ENCODE data around the gene INPP5F.
"Not testable (repeated sequence)": the region's sequence is repeated elsewhere in the genome, so short reads cannot be mapped to it uniquely, and the experiment has no call there.

INPP5F gene

DNA sequence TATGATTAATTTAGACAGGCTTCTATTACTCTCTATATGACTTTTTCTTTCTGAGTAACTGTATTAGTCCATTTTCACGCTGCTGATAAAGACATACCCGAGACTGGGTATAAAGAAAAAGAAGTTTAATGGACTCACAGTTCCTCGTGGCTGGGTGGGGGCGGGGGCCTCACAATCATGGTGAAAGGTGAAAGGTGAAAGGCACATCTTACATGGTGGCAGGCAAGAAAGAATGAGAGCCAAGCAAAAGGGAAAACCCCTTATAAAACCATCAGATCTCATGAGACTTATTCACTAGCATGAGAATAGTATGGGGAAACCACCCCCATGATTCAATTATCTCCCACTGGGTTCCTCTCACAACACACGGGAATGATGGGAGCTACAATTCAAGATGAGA is 18.5 kb upstream of the INPP5F start:
- DNase-seq, result not testable (repeated sequence)

DNA sequence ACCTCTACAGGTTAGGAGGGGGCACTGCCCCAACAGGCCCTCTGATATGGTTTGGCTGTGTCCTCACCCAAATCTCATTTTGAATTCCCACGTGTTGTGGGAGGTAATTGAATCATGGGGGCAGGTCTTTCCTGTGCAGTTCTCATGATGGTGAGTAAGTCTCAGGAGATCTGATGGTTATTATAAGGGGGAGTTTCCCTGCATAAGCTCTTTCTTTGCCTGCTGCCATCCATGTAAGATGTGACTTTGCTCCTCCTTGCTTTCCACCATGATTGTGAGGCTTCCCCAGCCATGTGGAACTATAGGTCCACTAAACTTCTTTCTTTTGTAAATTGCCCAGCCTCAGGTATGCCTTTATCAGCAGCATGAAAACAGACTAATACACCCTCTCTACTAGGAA is 14.9 kb upstream of the INPP5F start:
- not testable (repeated sequence) for DNase-seq

DNA sequence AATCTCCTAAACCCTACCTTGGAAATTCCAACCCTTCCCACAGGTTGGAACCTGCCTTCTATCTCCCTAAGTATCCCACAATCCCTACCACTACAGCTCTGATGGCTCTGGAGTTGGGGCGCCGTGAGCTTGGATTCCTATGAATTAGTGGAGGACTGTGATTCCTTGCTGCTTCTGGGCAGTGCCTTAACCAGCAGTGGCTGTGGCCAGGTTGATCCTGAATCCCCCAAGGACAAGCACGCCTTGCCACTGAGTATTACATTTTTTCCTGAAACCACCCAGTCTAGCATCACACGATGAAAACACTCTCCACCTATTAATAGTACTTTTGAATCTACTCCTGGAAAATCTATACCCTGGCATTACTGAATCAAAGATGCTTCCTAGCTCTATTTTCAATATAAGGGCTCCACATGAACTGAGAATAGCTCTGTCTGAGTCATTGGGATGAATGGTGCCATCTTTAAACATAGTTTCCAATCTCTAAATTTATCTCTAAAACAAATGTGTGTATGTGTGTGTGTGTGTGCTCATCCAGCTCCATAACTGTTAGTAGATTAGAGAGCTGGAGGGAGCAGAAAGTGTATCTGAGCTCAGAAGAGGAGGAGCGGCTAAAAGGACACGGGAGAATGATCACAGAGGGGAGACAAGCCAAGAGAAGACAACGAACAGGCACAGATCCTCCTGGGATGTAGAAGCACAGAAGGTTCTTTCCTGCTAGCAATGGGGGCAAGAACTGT is 11.9 kb upstream of the INPP5F start:
- DNase-seq, result no peak

DNA sequence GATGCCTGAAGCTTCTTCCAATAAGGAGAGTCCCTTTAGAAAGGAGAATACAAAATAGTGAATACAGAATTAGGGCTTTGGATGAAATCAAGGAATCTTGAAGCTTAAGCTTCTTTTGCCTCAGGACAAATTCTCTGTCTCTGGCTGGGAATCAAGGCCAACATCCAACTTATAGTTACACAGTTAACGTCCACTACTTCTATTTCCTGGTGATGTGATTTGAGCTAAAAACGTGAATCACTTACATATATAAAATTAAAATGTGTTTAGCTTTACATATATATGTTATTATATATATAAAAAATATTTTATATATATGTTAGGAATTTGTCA is 11.4 kb upstream of the INPP5F start:
- no peak for DNase-seq

DNA sequence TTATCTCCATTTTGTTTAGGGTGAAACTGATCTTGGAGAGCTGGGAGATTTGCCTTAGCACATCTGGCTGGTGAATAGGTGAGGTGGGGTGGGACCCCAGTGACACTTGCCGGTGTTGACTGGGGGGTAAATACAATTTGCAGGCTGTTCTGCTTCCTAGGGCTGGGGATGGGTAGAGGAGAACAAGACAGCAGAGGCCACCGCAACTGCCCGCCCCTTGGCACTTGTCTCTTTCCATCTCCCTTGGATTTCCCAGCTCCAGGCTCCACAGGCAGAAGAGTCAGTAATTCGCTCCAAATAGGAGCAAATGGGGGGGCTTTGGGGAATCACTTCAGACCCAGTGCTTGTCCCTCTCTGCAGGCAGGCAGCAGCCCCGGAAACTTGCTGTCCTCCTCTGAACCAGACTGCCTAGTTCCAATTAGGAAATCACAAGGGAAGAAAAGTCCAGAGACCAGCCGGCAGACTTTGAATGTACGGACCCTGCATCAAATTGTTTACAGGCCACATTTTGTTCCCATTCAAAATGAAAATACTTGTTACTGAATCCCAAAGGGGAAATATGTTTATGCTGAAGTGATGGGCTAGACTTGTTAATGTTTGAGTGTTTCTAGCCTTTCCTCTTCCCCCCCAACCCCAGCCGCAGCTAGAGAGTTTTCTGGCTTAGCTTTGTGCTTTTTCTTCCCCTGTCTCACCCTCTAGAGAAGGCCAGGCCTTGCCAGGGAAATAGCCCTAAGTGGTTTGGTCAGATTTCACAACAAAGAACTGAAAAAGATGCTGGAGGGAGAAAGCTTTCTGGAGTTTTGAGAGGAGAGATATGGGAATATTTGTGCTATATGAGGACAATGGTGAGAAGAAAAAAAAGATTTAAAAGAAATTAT is 10.0 kb upstream of the INPP5F start:
- no peak for DNase-seq

DNA sequence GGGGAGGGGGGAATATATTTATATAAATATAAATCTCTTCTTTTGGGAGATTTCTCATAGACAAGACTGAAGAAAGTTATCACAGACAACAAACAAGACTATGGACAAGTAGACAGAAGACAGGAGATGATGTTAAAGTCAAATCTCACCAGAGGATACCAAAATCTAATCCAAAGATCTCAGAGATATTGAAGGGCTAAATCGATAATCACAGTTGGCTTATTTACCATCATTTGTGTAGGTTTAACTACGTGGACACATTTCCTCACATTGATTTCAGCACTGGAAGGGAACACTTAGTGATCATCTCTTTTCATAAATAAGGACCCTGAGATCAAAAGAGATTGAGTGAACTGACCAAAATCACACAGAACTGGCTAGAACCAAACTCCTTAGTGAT is 2.7 kb upstream of the INPP5F start:
- no peak for DNase-seq

DNA sequence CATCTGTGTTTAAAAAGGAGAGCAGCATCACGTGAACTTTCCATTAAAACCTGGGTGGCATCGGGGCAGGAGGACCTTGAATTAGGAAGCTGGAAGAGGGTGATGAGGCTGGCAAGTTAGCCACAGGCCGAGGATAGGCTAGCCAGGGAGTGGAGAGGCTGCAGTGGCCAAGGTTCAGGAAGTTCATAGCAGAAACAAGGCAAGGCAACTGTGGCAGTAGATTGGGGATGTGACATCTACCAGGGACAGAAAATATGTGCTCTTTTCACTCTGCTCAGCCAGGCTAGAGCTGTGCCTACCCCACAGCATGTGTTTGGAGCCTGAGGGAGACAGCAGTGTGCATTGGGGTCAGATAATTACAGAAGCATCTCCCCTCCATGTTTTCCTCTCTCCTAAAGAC is 2.2 kb upstream of the INPP5F start:
- no peak for DNase-seq

DNA sequence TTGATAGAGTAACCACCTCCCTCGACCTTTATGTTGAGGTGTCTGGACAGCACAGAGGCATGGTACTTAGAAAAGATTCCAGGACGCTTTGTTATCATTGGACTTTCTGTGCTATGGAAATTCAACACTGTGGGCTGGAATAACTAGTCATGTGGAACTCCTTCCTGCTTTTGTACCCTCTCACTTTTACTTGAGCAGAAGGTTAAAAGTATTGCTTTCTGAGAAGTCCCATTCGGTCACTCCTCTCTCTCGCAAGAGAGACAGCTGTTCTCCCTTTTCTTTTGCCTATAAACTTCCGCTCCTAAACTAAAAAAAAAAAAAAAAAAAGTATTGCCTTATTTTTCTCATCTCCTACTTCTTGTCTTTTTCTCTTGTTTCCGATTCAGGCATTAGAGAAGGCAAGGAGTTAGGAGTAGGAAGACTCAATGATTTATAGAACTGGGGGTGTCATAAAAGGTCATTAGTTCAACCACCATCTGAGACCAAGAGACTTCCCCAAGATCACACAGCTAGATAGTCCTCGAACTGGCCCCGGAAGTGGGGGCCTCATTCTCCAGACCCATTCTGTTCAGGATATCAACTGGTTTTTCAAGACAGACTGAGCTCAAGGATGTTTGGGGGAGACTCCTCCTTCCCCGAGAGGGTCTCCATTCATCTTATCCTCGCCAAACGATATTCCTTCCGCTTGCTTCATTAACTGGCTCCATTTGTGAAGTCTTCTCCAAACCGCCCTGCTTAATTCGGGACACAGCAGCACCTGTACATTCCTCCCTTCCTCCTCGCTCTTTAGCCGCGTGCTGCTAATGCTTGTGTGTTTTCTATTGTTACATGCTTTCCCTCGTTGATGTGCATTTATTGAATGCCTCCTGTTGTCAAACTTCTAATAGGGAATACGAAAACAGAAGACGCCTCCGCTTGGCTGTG is 995 bp upstream of the INPP5F start:
- DNase-seq, result peak; percentile 43

DNA sequence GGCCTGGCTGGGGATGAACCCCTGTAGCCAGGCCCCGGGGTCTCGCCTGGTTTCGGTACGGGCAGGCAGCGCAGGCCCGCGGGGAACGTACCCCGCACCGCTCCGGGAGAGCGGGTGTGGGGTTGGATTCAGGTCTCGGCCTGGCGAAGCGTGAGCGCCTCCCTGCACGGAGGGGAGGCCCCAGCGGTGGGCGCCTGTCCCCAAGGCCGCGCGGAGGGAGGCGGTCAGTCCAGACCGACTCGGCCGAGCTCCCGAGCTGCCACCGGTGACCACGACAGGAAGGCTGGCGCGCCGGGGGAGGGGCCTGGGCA is 378 bp upstream of the INPP5F start:
- DNase-seq, result no peak

DNA sequence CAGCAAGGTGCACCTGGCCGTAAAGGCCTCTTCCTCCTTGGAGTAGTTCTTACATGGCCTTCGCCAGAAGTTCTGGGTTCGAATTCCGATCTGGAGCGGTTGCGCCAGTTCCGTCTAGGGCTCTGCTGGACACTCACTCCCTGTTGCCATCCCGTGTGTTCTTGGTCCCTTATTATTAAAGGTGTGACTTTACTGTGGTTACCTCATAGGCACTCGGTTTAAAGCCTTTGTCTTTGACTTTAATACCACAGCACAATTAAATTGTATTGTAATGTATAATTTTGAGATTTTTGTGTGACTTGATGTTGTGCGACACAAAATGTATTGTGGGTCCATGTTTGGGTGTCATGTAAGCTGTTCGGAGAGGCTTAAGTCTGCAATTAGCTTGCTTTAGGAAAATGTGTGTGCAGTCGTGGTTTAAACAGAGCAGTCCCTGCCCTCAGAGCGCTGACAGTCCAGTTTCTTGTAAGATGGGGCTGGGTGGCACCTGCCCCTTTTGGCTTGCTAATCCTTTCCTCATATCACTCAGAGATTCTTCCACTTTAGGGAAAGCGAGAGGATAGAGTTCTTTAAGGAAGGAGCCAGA is 919 bp downstream of the INPP5F start:
- no peak for DNase-seq

DNA sequence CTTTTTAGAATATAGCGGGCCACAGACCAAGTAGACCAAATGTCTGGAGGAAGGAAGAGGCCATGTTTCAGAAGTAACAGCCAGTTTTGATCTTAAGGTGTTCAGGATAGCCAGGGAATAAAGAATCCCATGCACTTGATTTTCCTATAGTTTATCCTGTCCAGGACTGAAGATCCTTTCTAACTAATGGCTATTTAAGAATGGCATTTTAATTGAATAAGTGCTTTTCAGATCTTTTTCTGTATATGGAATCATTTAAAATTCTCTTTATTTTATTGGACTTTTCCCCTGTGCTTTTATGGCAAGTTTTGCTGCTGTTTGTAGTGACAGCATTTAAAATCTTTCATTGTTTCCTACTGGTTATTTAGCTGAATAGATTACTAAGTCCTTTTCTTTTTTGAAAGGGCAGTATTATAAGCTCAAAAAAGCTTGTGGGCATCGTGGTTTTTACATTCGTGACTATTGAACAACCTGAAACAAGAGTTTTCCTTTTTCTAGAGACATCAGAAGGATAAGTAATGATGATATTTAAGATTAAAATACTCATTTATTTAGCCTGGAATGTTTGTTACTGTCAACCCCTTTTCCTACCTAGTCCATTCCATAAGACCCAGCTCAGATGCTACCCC is 2.4 kb downstream of the INPP5F start:
- DNase-seq, result no peak

DNA sequence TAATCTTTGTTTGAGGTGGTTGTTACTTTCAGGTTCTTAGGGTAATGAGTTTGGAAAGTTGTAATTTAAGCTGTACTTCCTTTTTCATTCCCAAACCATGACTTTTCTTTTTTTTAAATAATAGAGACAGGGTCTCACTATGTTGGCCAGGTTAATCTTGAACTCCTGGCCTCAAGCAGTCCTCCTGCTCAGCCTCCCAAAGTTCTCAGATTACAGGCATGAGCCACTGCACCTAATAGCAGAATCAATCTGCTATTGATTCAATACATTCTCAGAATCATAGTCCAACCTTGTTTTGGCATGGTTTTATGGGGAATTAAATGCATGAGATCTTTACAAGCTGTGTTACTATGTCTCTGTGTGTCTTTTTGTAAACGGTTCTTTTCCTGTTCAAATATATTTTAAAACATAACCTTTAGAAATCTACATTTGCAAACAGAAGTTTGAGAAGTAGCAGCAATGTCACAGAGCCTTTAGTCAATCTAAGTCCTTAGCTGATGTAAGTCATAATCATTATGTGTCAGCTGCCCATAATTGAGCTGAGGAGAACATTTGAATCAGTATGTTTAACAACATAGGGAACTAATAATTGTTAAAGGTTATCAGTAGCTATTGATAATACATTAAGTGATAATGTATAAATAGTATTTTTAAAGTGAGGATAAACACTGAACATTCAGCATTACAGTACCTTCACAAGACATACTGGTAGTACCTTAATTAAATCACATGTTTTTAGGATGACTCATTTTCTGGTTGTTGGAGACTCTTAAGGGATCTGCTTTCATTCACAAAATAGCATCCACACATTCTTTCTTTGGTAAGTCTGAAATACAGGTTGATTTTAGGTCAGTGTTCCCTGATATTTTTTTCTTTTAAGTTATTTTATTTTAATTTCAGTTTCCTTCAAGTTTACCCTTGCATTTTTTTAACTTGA is 8.8 kb downstream of the INPP5F start:
- DNase-seq, result peak; percentile 38

DNA sequence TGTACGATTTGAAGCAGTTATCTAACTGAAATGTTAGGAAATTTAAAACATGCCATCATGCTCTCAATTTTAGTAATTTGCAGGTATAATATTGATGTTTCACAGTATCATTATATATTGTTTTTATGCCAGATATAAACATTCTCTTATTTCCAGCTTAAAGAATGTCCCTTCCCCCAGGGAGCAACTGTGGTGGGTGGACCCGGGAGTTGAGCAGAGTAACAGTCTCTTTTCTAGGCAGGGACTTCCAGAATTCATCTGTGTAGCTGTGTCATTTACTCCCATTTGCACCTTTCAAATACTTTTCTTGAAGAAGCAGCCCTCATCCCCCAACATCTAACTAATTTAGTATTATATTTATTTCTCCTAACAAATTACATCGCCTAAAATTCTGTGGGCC is 9.6 kb downstream of the INPP5F start:
- no peak for DNase-seq

DNA sequence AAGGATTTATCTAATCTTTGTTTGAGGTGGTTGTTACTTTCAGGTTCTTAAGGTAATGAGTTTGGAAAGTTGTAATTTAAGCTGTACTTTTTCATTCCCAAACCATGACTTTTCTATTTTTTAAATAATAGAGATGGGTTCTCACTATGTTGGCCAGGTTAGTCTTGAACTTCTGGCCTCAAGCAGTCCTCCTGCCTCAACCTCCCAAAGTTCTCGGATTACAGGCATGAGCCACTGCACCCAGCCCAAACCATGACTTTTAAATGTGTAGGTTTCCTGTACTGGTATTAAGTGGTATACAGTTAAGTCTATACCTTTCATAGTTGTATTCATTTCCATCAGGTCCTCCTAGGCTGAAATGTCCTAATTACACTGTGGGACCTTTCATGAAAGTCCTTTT is 10.4 kb downstream of the INPP5F start:
- no peak for DNase-seq

DNA sequence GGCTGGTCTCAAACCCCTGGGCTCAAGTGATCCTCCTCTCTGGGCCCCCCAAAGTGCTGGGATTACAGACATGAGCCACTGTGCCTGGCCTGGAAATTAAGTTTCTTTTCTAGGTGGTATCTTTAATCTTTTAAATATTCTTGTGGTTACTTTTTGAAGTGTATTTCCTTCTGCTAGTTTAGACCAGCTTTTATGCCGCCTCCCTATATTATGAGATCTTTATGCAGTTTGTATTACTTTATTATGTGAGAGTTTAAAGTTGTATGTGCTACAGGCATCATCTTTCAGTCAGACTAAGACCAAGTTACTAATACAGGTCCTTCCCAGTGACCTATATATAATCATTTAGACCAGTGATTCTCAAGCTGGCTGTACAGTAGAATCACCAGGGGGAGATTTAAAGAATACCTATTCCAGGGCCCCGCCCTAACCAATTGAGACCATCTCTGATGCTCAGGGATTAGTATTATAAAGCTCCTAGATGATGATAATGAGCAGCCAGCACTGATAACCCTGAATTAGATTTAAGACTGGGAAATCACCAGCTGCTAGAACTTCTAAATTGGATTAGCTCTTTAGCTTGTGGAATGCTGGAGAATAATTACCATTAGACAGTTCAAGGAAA is 11.3 kb downstream of the INPP5F start:
- DNase-seq, result no peak

DNA sequence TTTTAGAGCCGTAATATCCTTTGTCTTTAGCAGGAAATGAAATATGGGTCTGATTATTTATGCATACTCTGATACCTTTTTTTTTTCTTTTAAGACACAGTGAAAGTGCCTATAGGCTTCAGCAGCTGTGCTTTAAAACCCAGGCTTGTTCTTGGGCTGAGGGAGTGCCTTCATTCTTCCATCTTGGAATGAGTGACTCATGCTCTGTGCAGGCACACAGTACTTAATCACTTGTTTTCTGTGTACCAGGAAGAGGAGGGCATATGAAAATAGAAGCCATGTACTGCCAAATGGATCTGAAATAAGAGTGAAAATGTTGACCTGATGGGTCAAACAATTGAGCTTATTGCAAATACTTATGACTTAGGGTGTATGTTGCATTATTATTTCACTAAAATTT is 12.0 kb downstream of the INPP5F start:
- no peak for DNase-seq

DNA sequence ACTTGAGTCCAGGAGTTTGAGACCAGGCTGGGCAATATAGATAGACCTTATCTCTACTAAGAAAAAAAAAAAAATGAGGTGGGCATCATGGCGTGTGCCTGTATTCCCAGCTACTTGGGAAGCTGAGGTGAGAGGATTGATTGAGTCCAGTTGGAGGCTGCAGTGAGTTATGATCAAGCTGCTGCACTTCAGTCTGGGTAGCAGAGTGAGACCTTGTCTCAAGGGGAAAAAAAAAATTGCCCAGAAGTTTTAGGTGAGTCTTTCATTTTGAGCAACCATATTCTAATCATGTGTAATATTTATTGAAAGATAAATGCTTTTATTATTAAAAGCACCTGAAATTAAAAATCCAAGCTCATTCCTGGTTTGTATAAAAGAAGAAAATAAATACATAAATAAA is 13.1 kb downstream of the INPP5F start:
- DNase-seq, result no peak

DNA sequence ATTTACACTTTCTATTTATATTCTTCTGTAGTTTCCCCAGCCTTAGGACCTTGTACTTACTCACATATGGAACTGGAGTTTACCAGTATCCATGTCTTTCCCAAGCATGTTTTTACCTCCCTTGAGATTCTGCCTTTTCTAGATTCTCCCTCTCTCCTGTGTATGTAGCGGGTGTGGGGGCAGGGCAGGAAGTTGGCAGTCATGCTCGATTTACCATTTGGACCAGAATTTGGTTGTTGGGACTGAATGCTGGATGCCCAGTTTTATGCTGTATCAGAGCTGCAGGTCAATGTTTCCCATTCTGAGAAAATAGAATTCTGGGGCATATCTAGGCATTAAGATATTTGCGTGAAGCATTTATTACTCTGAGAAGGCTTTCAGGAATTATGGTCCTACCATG is 14.2 kb downstream of the INPP5F start:
- no peak for DNase-seq

DNA sequence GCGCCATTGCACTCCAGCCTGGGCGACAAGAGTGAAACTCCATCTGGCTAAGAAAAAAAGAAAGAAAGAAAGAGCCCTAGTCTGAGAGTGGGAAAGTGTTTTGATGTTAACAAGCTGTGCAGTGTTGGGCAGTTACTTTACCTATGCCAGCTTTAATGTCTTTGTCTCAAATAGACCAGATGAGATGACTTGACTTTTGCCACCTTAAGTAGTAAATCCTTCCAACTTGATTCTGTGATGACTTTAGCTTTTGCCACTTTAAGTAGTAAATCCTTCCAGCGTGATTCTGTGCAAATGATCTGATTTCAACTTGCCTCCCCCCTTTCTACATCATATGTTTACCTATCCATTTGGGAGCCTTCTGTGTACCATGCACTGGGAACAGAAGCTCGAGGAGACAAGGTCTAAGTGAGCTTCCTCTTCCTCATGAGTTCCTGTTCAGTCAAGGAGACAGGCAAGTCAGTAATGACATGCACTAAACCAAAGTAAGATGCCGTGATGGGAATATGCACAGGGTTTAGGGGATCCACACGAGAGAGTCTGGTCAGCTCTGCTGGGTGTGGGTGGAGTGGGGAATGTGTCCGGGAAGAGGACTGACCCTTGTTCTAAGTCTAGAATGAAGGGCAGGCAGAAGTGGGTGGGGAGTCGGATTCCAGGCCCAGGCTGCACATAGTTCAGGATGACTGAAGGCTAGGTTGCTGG is 17.2 kb downstream of the INPP5F start:
- no peak for DNase-seq

DNA sequence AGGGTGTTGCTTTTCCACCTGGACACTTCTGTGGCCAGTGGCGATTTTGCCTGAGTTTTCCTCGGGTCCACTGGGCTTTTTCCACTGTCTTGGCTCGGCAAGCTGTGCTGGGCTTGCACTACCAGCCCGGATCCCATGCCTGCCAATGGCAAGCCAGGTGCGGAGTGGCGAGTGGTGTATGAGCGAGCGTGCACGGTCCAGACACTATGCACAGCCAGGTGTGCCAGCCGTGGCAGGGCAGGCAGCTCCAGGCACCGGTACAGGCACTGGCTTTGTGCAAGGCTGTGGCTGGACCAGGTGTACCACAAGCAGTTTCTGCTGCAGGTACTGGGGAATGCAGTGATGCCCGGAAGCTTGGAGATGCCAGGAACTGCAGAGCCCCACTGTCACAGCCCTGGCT is 22.1 kb downstream of the INPP5F start:
- no peak for DNase-seq

All from NCI-H146 (cell line).